Measurements from ENCODE around the gene ZNF500. TPM values are rescaled to one million over a fixed set of nuclear protein-coding genes. Genes with fewer than 3 reads are reported as not detected.

Gene ZNF500
- total RNA-seq, 1 experiment from 2014 or later, result 8.1 TPM

DNA sequence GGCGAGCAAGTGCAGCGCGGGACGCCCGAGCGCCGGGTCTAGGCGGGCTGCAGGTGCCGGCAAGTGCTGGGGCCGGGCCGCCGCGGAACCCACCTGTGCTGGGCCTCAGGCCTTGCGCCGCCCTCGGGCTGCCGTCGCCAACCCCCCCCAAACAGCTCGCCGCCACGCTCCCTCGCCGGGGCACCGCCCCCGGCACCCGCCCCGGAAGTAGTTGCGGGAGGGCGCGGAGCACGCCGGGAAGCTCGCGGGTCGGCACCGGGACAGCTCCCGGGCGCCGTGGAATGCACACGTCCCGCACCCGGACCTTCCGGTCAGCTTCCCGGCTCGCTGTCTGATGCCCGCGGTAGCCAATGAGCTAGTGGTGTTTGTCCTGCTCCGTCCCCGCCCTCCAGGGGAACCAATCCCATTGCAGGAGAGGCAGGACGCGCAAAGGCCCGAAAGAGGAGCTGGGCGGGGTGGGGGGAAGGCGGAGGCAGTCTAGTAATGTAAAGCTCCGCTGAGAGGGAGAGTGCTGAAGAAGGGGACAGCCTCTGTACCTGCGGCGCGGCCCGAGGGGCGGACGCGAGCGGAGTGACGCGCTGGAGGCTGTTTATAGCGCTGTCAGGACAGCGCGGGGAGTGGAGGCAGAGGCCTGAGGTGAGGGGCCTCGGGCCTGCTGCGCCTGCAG lies 32.8 kb downstream of the ZNF500 start, which contains the start of the genes ANKS3 and DNAAF8:
Gene ANKS3 (minus strand): TSS at position 209 of the 667 bp plus-strand sequence. CDS start 4,122 bp downstream, outside the sequence.
Gene DNAAF8 (plus strand): TSS at position 475 of the 667 bp plus-strand sequence. CDS start 1,978 bp downstream, outside the sequence.
- DNase-seq (ENCODE audit: low read depth, low spot score), result peak; percentile 96
- in situ Hi-C loops (cut with HindIII; ENCODE audit: low pct_unique_long_range_greater_than_20kb, low sequenced_read_pairs), result no loop called here

DNA sequence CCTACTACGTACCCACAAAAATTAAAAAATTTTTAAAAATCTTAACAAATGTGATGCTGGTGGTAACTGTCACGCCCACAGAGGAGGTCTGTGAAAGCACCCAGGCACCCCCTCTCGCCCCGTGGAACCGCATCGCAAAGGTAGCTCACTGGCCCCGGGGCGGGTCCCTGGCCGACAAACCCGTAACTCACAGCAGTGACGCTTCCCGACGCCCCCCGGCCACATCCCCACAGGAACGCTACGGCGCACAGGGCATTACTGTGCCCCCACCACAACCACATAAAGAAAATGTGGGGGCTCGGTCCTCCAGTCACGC lies 33.3 kb downstream of the ZNF500 start:
- no peak for DNase-seq (ENCODE audit: low read depth, low spot score)
- in situ Hi-C loops (cut with HindIII; ENCODE audit: low pct_unique_long_range_greater_than_20kb, low sequenced_read_pairs), result no loop called here

DNA sequence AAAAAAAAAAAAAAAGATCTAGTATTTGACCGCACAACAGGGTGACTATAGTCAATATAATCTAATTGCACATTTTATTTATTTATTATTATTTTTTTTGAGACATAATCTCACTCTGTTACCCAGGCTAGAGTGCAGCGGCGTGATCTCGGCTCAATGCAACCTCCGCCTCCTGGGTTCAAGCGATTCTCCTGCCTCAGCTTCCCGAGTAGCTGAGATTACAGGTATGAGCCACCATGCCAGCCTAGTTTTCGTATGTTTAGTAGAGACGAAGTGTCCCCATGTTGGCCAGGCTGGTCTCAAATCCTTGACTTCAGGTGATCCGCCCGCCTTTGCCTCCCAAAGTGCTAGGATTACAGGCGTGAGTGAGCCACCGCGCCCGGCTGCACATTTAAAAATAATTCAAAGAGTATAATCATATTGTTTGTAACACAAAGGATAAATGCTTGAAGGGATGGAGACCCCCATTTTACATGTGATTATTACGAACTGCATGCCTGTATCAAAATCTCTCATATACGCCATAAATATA lies 33.7 kb downstream of the ZNF500 start:
- in situ Hi-C loops (cut with HindIII; ENCODE audit: low pct_unique_long_range_greater_than_20kb, low sequenced_read_pairs), result no loop called here
- DNase-seq (ENCODE audit: low read depth, low spot score), result no peak

DNA sequence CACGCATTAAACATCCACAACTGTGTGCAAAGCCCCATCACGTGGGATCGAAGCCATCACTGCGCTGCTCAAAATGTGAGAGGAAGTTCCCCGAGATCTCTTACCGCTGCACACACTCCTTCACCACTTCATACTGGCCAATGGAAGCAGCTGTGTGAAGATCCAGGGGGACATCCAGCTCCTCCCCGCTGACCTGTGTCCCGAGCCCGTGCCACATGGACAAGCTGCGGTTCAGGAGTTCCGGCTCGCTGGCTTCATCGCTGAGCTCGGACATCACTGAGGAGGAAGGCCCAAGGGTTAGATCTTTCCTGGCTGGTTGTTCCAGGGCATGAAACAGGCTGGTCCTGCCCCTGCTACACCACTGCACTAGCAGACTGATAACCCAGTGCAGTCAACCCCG lies 37.1 kb downstream of the ZNF500 start:
- DNase-seq (ENCODE audit: low read depth, low spot score), result no peak
- in situ Hi-C loops (cut with HindIII; ENCODE audit: low pct_unique_long_range_greater_than_20kb, low sequenced_read_pairs), result no loop called here

DNA sequence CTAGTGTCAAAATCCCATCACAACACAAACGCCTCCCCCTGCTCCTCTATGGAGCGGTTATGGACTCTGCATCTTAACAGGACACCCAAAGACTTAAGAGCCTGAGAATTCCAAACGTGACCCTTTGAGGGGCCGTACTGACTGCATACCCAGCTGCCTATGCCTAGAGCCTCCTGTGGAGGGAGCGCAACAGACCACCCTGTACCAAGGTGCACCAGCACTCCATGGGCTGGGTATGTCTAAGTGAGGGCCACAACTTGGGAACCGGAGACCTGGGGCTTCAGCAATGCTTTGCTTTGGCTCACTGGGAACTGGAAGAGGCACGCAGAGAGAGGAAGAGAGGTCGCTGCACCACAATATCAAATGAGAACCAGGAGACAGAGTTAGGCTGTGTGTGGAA lies 38.3 kb downstream of the ZNF500 start:
- no peak for DNase-seq (ENCODE audit: low read depth, low spot score)

DNA sequence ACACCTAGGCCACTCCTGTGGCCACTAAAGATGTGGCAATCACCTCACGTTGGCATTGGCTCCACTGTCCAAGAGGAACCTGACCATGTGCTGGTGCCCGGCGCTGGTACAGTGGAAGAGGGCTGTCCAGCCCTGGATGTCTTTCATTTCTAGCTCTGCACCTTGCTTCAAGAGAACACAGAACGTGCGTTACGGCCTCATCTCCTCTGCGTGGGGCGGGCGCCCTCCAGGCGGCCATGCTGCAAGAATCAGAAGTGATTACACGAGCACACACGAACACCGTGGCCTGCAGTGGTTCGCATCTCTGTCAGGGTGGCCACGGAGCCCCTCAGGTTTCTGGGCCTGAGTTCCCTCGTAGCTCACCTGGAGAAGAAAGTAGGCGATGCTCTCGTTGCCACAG lies 40.3 kb downstream of the ZNF500 start:
- in situ Hi-C loops (cut with HindIII; ENCODE audit: low pct_unique_long_range_greater_than_20kb, low sequenced_read_pairs), result no loop called here
- no peak for DNase-seq (ENCODE audit: low read depth, low spot score)

More for the DNA sequence above, 38.3 kb downstream of the ZNF500 start:
- in situ Hi-C loops (cut with HindIII; ENCODE audit: low pct_unique_long_range_greater_than_20kb, low sequenced_read_pairs), result no loop called here

DNA sequence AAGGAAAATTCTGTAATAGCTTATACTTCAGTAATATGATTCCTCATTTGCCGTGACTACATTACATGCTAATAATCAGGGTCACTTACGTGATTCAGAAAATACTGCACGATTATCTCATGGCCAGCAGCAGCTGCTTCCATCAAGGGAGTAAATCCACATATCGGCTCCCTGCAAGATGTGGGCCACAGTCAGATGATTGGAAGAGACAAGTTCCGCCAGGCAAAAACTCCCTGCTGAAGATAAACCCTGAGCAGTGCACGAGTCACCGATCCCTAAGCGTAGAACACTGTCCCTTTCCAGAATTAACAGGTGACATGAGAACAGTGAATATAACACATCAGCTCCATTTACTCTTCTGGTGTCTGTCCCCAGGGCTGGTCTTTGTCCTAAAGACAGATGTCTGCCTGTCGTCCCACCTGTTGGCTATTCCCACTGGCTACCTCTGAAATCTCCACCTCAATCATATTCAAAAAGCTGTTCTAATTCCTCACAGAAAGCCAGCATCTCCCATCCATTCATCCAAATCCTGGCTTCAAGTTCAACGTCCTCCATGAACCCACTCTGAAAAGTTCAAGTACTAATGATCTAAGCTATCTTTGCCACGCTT lies 42.2 kb downstream of the ZNF500 start:
- DNase-seq (ENCODE audit: low read depth, low spot score), result no peak
- in situ Hi-C loops (cut with HindIII; ENCODE audit: low pct_unique_long_range_greater_than_20kb, low sequenced_read_pairs), result no loop called here

DNA sequence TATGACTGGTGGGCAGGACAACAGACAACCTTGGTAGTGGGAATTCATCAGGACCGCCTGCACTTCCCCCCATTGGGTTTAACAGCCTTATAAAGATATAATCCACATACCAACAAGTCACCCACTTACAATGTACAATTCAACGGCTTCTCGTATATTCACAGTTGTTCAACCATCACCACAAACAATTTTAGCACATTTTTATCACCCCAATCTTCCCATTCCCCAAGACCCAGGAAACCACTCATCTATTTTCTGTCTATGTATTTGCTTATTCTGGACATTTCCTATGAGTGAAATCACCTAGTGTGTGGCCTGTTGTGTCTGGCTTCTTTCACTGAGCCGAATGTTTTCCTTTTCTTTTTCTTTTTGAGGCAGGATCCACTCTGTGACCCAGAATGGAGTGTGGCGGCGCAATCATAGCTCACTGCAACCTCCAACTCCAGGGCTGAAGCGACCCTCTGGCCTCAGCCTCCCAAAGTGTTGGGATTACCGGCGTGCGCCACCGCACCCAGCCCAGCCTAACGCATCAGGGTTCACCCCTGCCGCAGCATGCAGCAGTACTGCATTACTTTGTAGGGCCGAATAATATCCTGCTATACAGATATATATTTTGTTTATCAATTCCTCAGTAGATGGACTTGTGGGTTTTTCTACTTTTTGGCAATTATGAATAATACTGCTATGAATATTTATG lies 43.7 kb downstream of the ZNF500 start:
- in situ Hi-C loops (cut with HindIII; ENCODE audit: low pct_unique_long_range_greater_than_20kb, low sequenced_read_pairs), result no loop called here
- no peak for DNase-seq (ENCODE audit: low read depth, low spot score)

DNA sequence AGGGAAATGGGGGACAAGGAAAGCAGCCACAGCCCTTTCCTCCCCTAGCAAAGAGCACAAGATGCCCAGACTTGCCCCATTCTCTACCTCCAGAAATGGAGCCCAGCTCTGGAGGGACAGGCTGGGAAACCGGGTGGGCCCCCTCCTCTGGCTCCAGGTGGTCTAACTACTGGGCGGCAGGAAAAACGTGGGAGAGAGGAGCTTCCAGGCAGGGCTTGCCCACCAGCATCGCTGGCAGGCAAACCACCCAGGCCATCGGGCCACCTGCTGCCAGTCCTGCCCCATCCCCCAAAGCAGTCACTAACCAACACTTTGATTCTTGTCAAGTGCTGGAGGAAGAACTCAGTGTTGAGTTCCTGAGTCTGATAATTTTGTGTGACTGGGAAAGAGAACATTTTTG lies 48.5 kb downstream of the ZNF500 start:
- in situ Hi-C loops (cut with HindIII; ENCODE audit: low pct_unique_long_range_greater_than_20kb, low sequenced_read_pairs), result no loop called here
- no peak for DNase-seq (ENCODE audit: low read depth, low spot score)

DNA sequence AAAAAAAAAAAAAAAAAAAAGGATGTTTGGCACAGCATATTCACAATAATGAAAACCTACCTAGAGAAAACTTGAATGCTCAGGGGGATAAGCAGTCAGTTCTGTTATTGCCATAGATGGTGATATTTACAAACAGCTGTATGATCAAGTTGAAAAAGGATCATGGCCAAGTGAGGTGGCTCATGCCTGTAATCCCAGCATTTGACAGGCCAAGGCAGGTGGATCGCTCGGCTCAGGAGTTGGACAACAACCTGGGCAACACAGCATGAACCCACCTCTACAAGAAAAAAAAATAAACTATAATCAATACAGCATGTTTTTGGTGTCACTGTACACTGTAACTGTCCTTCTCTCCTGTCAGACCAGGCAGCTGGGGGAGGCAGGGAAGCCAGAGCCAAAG lies 52.0 kb downstream of the ZNF500 start:
- in situ Hi-C loops (cut with HindIII; ENCODE audit: low pct_unique_long_range_greater_than_20kb, low sequenced_read_pairs), result no loop called here
- DNase-seq (ENCODE audit: low read depth, low spot score), result no peak

DNA sequence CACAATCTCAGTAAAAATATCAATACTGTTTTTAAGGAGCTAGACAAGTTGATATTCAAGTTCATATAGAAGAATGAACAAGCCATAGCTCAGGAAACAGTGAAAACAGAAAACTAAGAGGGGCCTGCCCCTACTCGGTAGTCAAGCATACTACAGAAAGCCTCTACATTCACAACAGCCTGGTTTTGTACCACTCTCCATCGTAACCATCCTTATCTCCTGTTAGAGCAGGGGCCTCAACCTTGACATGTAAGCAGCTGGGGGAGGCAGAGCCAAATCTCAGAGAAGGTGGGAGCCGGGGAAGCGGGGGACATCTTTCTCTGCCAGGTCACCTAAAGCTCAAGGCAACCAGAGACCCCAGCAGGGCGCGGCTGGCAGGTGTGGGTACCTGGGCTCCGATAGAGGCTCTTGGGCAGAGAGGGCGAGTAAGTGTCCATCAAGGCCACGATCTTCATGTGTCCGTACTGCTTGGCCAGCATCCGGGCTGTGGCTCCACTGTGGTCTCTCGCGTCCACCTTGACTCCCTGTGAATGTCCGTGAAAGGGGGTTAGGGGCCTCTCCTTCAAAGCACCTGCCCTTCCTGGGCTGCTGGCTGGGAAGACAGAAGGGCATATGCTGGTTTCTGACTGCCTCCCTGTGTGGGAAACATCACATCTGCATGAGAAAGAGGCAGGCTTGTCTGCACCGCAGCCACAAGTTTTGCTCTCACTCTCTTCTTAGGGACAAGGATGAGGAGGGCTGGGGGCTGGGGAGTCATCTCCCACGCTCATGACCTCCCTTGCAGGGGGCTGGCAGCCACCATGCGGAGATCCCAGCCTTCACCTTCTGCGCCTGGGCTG lies 53.1 kb downstream of the ZNF500 start:
- in situ Hi-C loops (cut with HindIII; ENCODE audit: low pct_unique_long_range_greater_than_20kb, low sequenced_read_pairs), result no loop called here
- DNase-seq (ENCODE audit: low read depth, low spot score), result no peak

DNA sequence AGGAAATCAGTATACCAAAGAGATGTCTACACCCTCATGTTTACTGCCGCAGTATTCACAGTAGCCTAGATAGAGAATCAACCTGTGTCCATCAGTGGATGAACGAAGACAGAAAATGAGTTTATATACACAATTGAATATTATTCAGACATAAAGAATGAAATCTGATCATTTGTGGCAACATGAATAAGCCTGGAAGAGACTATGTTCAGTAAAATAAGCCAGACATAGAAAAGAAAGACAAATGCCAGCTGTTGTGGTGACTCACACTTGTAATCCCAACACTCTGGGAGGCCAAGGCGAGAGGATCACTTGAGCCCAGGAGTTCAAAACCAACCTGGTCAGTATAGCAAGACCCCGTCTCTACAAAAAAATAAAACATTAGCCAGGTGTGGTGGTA lies 57.5 kb downstream of the ZNF500 start:
- in situ Hi-C loops (cut with HindIII; ENCODE audit: low pct_unique_long_range_greater_than_20kb, low sequenced_read_pairs), result no loop called here
- no peak for DNase-seq (ENCODE audit: low read depth, low spot score)

DNA sequence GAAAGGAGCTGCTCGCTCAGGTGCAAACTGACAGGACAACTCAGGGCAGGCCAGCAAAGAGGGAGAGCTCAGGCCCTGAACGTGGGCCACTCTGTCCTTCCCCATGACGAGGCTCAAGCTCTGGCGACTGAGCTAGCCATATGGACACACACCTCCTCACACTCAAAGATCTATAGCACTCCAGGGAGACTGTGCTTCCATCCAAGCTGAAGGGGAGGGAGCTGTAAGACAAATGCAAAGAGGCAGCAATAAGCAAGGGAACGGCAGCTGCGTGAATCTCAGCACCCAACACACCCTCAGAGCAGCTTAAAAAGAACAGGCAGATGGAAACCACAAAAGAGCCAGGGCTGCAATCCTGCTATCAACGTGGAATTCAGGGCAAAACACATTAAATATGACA lies 60.1 kb downstream of the ZNF500 start:
- DNase-seq (ENCODE audit: low read depth, low spot score), result no peak
- in situ Hi-C loops (cut with HindIII; ENCODE audit: low pct_unique_long_range_greater_than_20kb, low sequenced_read_pairs), result no loop called here

DNA sequence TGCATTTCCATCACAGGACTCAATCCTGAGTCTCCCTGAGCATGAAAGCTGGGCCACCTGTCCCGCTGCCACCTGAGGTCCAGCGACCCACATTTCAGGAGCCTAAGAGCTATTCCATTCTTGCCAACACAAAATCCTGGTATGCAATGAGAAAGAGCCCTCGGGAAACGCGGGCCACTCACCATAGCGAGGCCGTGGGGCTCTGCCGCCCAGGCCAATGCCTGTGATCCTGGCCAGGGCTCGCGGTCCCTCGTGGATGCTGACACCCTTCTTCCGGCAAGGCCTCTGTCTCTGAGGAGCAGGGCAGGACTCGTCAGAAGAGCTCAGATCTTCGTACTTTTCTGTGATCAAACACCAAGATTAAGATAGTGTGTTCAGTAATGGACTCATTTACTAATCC lies 62.0 kb downstream of the ZNF500 start:
- in situ Hi-C loops (cut with HindIII; ENCODE audit: low pct_unique_long_range_greater_than_20kb, low sequenced_read_pairs), result no loop called here

DNA sequence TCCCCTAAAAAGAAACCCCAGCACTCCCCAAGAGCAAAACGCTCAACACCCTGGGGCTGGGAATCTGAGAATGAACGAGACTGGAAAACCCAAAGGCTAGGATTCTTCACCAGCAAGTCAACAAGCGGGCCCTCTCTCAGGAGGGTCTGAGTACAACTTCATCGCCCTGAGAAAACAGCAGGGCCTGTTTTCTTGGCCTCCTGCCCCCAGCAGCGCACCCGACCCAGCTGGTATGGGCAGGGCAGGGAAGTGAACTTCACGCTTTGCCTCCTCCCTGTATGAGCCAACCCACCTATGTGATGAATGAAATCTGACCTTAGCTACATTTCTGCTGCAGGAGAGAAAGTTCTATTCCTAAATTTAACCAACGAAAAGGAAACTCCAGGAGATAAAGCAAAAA lies 62.5 kb downstream of the ZNF500 start:
- in situ Hi-C loops (cut with HindIII; ENCODE audit: low pct_unique_long_range_greater_than_20kb, low sequenced_read_pairs), result no loop called here

More for the DNA sequence above, 62.0 kb downstream of the ZNF500 start:
- DNase-seq (ENCODE audit: low read depth, low spot score), result no peak

DNA sequence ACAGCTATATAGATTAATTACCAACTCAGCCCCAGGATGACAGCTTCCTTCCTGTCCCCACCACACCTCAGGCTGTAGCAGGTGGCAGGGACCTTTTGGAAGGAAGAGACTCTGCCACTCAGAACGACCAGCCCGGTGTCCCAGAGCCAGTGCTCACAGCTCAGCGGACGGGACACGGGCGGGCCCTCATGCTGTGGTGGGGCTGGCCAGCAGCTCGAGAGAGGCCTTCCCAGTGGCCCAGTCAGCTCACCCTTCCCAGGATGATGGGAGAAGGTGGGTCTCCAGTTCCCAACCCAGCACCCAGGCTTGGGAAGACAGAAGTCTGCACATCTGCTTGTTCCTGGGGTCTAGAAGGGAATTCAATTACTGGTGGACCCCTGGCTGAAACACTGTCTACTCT lies 63.1 kb downstream of the ZNF500 start:
- in situ Hi-C loops (cut with HindIII; ENCODE audit: low pct_unique_long_range_greater_than_20kb, low sequenced_read_pairs), result no loop called here
- DNase-seq (ENCODE audit: low read depth, low spot score), result no peak

More for the DNA sequence above, 62.5 kb downstream of the ZNF500 start:
- DNase-seq (ENCODE audit: low read depth, low spot score), result no peak

DNA sequence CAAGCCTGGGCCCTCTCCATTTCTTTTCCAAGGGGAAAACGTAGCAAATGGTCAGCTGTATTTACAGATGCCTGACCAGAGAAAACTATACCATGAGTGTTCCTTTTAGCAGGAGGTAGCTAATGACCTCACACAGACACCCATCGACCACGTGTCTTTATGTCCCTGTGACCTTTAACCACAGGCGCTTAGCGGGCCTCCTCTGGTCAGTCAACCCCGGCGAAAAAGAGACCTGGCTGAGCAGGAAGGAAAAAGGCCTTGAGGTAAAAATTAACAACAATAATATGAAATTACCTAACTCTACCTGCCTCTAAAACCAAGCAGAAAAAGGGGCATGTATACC lies 64.5 kb downstream of the ZNF500 start:
- in situ Hi-C loops (cut with HindIII; ENCODE audit: low pct_unique_long_range_greater_than_20kb, low sequenced_read_pairs), result no loop called here
- DNase-seq (ENCODE audit: low read depth, low spot score), result no peak
